Lower leg skin (tissue), 3 donors: Measurements from ENCODE around the gene AP2A1.

Source experiments
- CTCF ChIP-seq, 3 donors: fragments of 450-650 bp; IDR thresholded peaks; one replicate each; pipeline ENCODE4 v1.5.1; 2016; ENCODE audit warnings: antibody characterized with exemption in 3 of 3, mild to moderate bottlenecking in 3 of 3, moderate library complexity in 2 of 3
- POLR2A ChIP-seq, 2 donors: fragments of 450-650 bp; IDR thresholded peaks; one replicate each; pipeline ENCODE4 v1.6.1; 2016 to 2017; ENCODE audit warnings: antibody characterized with exemption in 2 of 2, mild to moderate bottlenecking in 1 of 2, moderate library complexity in 1 of 2

GRCh38 chr19:49847731-49848696 is 81.2 kb downstream of the AP2A1 start:
- TF ChIP-seq POLR2A (IDR thresholded peaks at IDR 0.05) (no peak), CTCF (IDR thresholded peaks at IDR 0.05) (no peak)
